ENCODE measurements around the gene CLTB.
A peak's percentile ranks its signal among the peaks of the same experiment; 100 is the strongest.
"Not testable (repeated sequence)": the region's sequence is repeated elsewhere in the genome, so short reads cannot be mapped to it uniquely, and the experiment has no call there.

CLTB gene, protein sequence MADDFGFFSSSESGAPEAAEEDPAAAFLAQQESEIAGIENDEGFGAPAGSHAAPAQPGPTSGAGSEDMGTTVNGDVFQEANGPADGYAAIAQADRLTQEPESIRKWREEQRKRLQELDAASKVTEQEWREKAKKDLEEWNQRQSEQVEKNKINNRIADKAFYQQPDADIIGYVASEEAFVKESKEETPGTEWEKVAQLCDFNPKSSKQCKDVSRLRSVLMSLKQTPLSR

DNA sequence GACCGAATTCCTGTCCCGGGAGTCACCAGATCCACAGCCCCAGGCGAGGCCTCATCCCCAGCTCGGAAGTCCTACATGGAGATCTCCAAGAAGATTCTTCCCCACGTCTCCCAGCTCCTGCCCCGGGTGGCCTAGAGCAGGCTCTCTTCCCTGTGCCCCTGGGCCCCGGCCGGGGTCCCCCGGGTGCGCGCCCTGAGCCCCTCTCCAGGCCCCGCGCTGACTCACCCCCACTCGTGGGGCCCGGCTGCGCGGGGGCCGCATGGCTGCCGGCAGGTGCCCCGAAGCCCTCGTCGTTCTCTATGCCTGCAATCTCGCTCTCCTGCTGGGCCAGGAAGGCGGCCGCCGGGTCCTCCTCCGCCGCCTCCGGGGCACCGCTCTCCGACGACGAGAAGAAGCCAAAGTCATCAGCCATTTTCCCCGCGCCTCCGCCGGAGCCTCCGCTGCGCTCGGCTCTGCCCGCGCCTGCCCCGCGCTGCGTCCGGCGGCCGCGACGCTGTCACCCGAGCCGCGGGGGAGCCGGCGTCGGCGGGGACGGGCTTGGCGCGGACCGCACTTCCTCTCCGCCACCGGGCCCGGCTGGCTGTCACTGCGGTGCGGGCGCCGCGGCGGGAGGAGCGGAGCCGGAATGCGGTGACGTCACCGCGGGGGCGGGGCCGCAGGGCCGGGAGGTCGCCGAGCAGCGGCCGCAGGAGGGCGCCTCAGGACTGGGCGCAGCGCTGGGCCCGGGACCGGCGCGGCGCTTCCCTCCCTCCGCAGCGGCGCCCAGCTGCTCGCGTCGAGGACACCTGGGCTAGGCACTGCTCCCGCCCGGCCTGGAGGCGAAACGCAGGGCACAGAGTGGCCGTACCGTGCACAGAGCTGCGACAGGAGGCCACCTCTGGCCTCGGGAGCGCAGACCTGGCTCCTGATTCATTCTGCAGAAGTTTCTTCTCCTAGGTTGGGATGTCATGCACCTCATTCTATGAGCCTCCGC lies at the start of gene CLTB:
TSS of gene CLTB (minus strand) at position 588 of the 973 bp plus-strand sequence. CDS start at position 412, 176 bp downstream.
- DNase-seq: peak; percentile 89

DNA sequence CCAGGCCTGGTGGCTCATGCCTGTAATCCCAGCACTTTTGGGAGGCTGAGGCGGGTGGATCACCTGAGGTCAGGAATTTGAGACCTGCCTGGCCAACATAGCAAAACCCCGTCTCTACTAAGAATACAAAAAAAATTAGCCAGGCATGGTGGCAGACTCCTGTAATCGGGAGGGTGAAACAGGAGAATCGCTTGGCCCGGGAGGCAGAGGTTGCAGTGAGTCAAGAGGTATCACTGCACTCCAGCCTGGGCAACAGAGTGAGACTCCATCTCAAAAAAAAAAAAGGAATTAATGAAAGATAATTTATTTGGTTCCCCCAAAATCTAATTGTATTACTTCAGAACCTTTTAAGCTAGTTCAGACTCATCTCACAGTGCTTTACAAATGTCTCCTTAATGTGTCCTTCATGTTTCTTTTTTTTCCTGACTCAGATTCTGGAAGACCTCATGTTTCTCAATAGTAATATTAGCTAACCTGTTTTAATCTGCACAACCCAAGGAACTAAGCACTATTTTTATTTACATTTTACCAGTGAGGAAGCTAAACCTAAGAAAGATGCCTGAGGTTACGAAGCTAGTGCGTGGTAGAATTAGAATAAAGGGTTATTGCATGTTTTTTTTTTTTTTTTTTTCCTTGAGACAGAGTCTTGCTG lies 46.9 kb upstream of the CLTB start:
- no peak for DNase-seq

GRCh38 chr5:176461349-176461748 lies 45.0 kb upstream of the CLTB start:
- DNase-seq: no peak

DNA sequence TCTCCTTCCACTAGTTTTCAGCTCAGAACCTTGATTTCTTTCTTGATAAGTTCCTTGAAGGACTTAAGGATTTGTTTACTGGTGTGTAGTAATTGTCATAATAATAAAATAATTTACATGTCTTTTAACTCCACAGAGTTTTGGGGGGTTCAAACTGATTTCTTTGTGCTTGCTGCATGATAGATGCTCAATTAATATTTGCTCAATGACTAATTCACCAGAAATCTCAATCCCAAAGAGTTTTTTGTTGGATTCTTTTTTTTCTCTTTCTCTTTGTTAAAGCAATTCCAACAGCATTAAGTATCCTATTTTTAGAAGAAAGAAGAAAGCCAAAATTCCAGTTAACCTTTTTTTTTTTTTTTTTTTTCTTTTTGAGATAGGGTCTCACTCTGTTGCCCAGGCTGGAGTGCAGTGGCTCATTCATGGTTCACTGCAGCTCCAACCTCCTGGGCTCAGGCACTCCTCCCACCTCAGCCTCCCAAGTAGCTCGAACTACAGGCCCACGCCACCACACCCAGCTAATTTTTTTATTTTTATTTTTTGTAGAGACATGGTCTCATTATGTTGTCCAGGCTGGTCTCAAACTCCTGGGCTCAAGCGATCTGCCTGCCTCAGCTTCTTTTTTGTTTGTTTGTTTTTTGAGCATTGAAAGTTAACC lies 42.7 kb upstream of the CLTB start:
- no peak for DNase-seq

- DNase-seq: no peak
Observed at GRCh38 chr5:176454724-176455394, 38.5 kb upstream of the CLTB start.

DNA sequence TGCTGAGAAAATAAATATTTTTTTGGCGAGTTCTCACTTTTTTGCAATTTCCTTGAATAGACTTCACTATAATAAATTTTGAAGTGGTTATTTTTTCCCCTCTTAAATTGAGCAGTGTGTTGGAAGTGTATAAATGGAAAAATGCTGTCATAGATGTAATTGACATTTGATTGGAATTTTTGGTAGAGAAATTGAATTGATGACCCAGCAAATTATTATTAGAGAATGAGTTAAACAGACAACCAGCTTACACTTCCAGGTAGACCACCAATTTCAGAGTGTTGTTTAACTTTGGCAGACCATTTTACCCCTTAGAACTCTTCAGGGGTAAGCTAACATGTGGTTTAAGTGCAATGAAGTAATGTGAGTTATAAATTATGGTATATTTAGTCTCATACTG lies 33.7 kb upstream of the CLTB start:
- DNase-seq: no peak

GRCh38 chr5:176447978-176448608 lies 31.8 kb upstream of the CLTB start, which contains the start of gene FAF2:
Gene FAF2 (plus strand): TSS chr5:176448385. CDS start chr5:176448408, 23 bp downstream.
- peak; percentile 97 for DNase-seq

- no peak for DNase-seq
Observed at GRCh38 chr5:176447591-176447977, 31.2 kb upstream of the CLTB start.

GRCh38 chr5:176446884-176447590 lies 30.7 kb upstream of the CLTB start:
- no peak for DNase-seq

GRCh38 chr5:176446028-176446665 lies 29.8 kb upstream of the CLTB start:
- no peak for DNase-seq

DNA sequence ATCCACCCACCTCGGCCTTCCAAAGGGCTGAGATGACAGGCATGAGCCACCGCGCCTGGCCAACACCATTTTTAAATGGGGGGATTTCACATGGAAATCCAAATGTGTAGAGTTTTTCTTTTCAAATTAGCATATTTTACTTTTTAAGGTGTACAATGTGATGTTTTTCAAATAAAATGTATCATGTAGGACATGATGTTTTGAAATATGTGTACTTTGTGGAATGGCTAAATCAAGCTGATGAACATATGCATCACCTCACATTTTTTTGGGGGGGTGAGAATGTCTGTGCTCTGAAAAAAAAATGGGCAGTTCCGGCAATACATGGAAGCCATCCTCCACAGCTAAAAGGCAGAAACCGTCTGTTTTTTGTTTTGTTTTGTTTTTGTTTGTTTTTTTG lies 28.4 kb upstream of the CLTB start:
- DNase-seq: no peak

DNA sequence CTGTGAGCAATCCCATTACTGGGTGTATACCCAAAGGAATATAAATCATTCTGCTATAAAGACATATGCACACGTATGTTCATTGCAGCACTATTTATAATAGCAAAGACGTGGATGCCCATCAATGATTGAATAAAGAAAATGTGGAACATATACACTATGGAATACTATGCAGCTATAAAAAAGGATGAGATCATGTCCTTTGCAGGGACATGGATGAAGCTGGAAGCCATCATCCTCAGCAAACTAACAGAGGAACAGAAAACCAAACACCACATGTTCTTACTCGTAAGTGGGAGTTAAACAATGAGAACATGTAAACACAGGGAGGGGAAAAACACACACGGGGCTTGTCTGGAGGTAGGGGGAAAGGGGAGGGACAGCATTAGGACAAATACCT lies 26.6 kb upstream of the CLTB start:
- not testable (repeated sequence) for DNase-seq

DNA sequence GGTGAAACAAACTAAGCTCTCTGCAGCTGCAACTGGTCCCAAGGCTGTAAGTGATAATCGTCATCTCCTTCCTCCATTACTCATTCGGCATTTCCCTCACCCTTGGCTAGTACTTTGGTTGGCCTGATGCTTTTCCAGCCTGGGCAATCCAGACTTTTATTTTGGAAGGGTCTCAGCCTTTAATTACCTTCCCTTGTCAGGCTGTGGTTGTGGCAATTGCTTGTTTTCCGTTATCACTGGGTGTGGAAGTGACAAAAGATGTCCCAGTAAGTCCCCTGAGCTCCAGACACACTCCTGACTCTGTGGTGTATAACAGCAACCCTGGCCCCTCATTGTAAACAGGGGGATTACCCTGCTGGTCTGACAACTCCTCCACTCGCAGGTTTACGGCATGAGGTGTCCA lies 25.6 kb upstream of the CLTB start:
- DNase-seq: no peak

- no peak for DNase-seq
Observed at GRCh38 chr5:176440927-176441706, 24.8 kb upstream of the CLTB start.

GRCh38 chr5:176438959-176439757 lies 22.8 kb upstream of the CLTB start:
- DNase-seq: no peak

GRCh38 chr5:176436656-176437055 lies 20.3 kb upstream of the CLTB start:
- DNase-seq: no peak

- DNase-seq: no peak
Observed at GRCh38 chr5:176432707-176433106, 16.4 kb upstream of the CLTB start.

- DNase-seq: no peak
Observed at GRCh38 chr5:176429972-176430371, 13.6 kb upstream of the CLTB start.

- no peak for DNase-seq
Observed at GRCh38 chr5:176427971-176428370, 11.6 kb upstream of the CLTB start.
